B cell (primary cell): ENCODE measurements around the gene RAX2.

Experiments used
- EZH2 ChIP-seq: IDR thresholded peaks from 2 replicates; pipeline ENCODE4 v1.6.1; 2012; ENCODE audit warnings: borderline replicate concordance, low read depth, mild to moderate bottlenecking, moderate library complexity, low read length; ENCODE audit not compliant: insufficient read depth, poor library complexity, severe bottlenecking
- TF ChIP-seq, protein P1 (sequence below): fragments of 200-600 bp; IDR thresholded peaks from one replicate; pipeline ENCODE4 v1.8.0; 2022; ENCODE audit warnings: antibody characterized with exemption, mild to moderate bottlenecking

DNA sequence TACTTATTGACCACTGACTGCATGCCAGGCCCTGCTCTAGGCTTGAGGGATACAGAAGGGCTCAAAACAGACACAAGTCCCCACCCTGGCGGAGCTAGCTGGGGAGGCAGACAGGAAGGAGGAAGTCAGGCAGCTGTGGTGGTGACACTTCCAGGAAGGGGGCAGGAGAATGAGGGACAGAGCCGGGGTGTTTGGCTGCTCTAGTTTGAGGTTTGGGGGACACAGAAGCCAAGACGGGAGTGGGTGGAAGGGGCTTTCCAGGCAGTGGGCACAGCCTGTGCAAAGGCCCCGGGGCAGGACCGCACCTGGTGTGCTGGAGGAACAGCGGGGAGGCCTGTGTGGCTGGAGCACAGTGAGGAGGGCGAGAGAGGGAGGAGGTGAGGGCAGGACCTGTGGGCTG, 5.5 kb downstream of the RAX2 start:
- TF ChIP-seq, protein P1, sequence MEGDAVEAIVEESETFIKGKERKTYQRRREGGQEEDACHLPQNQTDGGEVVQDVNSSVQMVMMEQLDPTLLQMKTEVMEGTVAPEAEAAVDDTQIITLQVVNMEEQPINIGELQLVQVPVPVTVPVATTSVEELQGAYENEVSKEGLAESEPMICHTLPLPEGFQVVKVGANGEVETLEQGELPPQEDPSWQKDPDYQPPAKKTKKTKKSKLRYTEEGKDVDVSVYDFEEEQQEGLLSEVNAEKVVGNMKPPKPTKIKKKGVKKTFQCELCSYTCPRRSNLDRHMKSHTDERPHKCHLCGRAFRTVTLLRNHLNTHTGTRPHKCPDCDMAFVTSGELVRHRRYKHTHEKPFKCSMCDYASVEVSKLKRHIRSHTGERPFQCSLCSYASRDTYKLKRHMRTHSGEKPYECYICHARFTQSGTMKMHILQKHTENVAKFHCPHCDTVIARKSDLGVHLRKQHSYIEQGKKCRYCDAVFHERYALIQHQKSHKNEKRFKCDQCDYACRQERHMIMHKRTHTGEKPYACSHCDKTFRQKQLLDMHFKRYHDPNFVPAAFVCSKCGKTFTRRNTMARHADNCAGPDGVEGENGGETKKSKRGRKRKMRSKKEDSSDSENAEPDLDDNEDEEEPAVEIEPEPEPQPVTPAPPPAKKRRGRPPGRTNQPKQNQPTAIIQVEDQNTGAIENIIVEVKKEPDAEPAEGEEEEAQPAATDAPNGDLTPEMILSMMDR: no peak
- TF ChIP-seq EZH2: no peak
